PFSK-1 (cell line): Measurements from ENCODE around the gene HAND1.

Experiments used
- FOXP2 ChIP-seq: optimal IDR thresholded peaks from 2 replicates; pipeline ENCODE3; 2011; ENCODE audit warnings: borderline replicate concordance, control low read depth, inconsistent platforms; ENCODE audit not compliant: insufficient read depth; ENCODE audit errors: extremely low read length, extremely low read depth
- POLR2AphosphoS5 ChIP-seq: IDR thresholded peaks from 2 replicates; pipeline ENCODE4 v1.6.1; 2012; ENCODE audit warnings: low read depth, mild to moderate bottlenecking, control low read depth, low read length, moderate library complexity
- SIN3A ChIP-seq: IDR thresholded peaks from 2 replicates; pipeline ENCODE4 v1.6.1; 2012; ENCODE audit warnings: mild to moderate bottlenecking, low read length, moderate library complexity, borderline replicate concordance; ENCODE audit not compliant: insufficient read depth
- TAF1 ChIP-seq: IDR thresholded peaks from 2 replicates; pipeline ENCODE4 v1.6.1; 2012; ENCODE audit warnings: low read length, control low read depth, borderline replicate concordance; ENCODE audit not compliant: insufficient read depth
- TF ChIP-seq, protein P1 (sequence below), 2 experiments: IDR thresholded peaks; 2 replicates each; pipeline versions ENCODE4 v1.6.1 to v1.8.0; 2011 to 2012; ENCODE audit warnings: low read depth in 2 of 2, low read length in 2 of 2, control low read depth in 1 of 2, inconsistent platforms in 1 of 2, mild to moderate bottlenecking in 1 of 2, moderate library complexity in 1 of 2; ENCODE audit not compliant: insufficient read depth in 1 of 2

Gene HAND1

DNA sequence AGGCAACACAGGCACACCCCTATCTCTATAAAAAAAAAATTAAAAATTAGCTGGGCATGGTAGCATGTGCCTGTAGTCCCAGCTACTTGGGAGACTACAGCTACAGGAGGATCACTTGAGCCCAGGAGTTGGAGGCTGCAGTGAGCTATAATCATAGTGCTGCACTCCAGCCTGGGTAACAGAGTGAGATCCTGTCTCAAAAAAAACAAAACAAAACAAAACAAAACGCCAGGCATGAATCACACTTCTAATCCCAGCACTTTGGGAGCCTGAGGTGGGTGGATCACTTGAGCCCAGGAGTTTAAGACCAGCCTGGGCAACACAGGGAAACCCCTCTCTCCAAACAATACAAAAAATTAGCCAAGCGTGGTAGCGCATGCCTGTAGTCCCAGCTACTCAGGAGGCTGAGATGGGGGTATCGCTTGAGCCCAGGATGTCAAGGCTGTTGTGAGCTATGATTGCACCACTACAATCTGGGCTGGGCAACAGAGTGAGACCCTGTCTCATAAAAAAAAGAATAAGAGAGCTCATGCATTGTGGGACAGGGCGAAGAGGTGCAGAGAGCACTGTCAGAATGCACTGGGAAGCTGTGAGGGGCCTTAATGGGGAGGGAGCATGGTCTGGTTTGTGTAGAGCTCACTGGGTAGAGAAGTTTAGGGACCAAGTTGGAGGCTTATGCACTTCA, 40.6 kb downstream of the HAND1 start:
- TF ChIP-seq FOXP2: no peak
- TF ChIP-seq TAF1: no peak
- no peak for TF ChIP-seq POLR2AphosphoS5
- no peak for TF ChIP-seq SIN3A
- TF ChIP-seq, protein P1, sequence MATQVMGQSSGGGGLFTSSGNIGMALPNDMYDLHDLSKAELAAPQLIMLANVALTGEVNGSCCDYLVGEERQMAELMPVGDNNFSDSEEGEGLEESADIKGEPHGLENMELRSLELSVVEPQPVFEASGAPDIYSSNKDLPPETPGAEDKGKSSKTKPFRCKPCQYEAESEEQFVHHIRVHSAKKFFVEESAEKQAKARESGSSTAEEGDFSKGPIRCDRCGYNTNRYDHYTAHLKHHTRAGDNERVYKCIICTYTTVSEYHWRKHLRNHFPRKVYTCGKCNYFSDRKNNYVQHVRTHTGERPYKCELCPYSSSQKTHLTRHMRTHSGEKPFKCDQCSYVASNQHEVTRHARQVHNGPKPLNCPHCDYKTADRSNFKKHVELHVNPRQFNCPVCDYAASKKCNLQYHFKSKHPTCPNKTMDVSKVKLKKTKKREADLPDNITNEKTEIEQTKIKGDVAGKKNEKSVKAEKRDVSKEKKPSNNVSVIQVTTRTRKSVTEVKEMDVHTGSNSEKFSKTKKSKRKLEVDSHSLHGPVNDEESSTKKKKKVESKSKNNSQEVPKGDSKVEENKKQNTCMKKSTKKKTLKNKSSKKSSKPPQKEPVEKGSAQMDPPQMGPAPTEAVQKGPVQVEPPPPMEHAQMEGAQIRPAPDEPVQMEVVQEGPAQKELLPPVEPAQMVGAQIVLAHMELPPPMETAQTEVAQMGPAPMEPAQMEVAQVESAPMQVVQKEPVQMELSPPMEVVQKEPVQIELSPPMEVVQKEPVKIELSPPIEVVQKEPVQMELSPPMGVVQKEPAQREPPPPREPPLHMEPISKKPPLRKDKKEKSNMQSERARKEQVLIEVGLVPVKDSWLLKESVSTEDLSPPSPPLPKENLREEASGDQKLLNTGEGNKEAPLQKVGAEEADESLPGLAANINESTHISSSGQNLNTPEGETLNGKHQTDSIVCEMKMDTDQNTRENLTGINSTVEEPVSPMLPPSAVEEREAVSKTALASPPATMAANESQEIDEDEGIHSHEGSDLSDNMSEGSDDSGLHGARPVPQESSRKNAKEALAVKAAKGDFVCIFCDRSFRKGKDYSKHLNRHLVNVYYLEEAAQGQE (IDR thresholded peaks at IDR 0.05; ENCODE audit: insufficient read depth in 1 of 2, low read depth in 2 of 2, low read length in 2 of 2): no peak

DNA sequence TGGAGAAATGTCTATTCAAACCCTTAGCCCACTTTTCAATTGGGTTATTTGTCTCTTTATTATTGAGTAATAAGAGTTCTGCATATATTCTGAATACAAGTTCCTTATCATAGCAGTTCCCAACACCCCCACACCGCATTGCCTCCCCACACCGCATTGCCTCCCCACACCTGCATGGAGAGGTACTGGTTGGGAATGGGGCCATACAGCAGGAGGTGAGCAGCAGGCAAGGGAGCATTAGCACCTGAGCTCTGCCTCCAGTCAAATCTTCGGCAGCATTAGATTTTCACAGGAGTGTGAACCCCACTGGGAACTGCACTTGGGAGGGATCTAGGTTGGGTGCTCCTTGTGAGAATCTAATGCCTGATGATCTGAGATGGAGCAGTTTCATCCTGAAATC, 42.8 kb downstream of the HAND1 start:
- TF ChIP-seq, protein P1 (IDR thresholded peaks at IDR 0.05; ENCODE audit: insufficient read depth in 1 of 2, low read depth in 2 of 2, low read length in 2 of 2): no peak
- TF ChIP-seq TAF1: no peak
- TF ChIP-seq SIN3A: no peak
- no peak for TF ChIP-seq FOXP2
- TF ChIP-seq POLR2AphosphoS5: no peak

DNA sequence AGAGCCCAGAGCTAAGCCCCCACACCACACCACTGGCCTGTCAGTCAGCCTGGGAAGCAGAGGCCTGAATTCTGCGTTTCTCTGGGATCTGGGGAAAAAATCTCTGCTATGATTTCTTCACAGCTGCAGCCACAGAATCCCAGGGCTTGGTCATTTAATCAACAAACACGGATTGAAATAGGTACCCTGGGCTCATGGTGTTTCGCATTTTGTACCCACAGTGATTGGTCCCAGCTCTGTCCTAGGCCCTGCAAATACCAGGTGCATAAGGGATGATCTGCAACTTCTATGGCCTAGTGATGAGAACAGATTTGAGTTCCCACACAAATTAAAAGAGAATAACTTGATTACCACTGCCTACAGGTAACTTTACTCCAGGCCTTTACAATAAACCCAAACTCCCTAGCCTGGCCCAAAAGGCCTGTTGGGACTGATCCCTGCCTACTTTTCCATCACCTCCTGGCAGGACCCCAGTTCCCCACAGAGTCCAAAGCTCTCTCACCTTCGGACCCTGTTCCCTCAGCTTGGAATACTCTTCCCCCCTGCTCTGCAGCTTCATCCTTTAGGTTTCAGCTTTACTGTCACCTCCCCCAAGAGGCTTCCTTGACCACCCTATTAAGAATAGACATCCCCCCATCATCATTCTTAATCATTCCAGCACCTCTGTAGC, 46.9 kb downstream of the HAND1 start:
- TF ChIP-seq SIN3A: no peak
- no peak for TF ChIP-seq FOXP2
- no peak for TF ChIP-seq TAF1
- TF ChIP-seq, protein P1 (IDR thresholded peaks at IDR 0.05; ENCODE audit: insufficient read depth in 1 of 2, low read depth in 2 of 2, low read length in 2 of 2): no peak
- TF ChIP-seq POLR2AphosphoS5: no peak

DNA sequence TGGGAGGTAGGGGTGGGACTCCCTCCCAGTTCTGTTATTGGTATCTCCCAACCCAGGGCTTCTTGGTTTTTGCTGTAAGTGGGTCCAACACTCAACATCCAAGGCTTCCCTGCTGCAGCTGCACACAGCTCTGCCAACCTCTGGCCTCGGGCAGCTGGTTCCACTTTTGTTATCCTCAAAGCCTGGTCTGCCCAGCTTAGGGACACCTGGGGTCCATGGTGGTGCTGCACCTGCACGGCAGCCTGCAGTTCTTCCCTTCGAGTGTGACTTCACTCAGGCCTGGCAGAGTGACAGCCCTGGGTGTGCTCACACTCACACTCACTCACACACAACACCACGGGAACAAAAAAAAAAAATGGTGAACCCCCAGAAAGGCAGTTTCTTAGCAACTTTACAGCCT, 47.6 kb downstream of the HAND1 start:
- TF ChIP-seq SIN3A (no peak), FOXP2 (no peak), TAF1 (no peak), POLR2AphosphoS5 (no peak)
- TF ChIP-seq, protein P1 (IDR thresholded peaks at IDR 0.05; ENCODE audit: insufficient read depth in 1 of 2, low read depth in 2 of 2, low read length in 2 of 2): no peak

DNA sequence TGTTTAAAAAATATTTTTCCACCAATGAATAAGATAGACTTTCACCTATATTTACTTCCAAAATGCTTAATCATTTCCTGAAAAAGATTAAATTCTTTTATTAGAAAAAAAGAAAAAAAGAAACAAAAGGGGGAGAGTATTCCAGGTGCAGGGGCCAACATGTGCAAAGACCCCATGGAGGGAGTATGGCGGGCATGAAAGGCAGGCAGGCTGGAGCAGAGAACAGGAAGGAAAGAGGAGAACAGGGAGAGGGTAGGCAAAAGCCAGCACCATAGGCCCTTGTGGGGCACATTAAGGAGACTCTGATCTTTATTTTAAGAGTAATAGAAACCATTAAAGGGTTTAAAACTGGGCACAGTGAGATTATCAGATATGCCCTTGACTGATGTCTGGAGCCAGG, 48.7 kb downstream of the HAND1 start:
- TF ChIP-seq SIN3A (no peak), POLR2AphosphoS5 (no peak), FOXP2 (no peak), TAF1 (no peak)
- TF ChIP-seq, protein P1 (IDR thresholded peaks at IDR 0.05; ENCODE audit: insufficient read depth in 1 of 2, low read depth in 2 of 2, low read length in 2 of 2): no peak
